IgD-negative memory B cell (primary cell): Measurements from ENCODE around the gene BCAS2. TPM values are rescaled to one million over a fixed set of nuclear protein-coding genes. Genes with fewer than 3 reads are reported as not detected.
A peak's percentile ranks its signal among the peaks of the same experiment; 100 is the strongest.
"Not testable (repeated sequence)": the region's sequence is repeated elsewhere in the genome, so short reads cannot be mapped to it uniquely, and the experiment has no call there.

Source experiments
- H3K27ac Mint-ChIP-seq, 3 donors: one replicate each; pipeline ENCODE4 v1.8.0; 2020 to 2022; ENCODE audit warnings: mild to moderate bottlenecking in 3 of 3, mixed read lengths in 3 of 3, moderate library complexity in 1 of 3
- H3K27me3 Mint-ChIP-seq: one replicate; pipeline ENCODE4 v1.8.0; 2021; ENCODE audit warnings: mixed read lengths
- H3K36me3 Mint-ChIP-seq: one replicate; pipeline ENCODE4 v1.8.0; 2020; ENCODE audit warnings: mild to moderate bottlenecking, mixed read lengths
- H3K4me1 Mint-ChIP-seq, 3 donors: one replicate each; pipeline ENCODE4 v1.8.0; 2020 to 2022; ENCODE audit warnings: mixed read lengths in 3 of 3, mild to moderate bottlenecking in 1 of 3
- H3K4me3 Mint-ChIP-seq, 4 donors: one replicate each; pipeline ENCODE4 v1.8.0; 2020 to 2022; ENCODE audit warnings: mild to moderate bottlenecking in 4 of 4, mixed read lengths in 4 of 4, moderate library complexity in 3 of 4
- H3K9me3 Mint-ChIP-seq, 3 donors: one replicate each; pipeline ENCODE4 v1.8.0; 2020 to 2021; ENCODE audit warnings: mixed read lengths in 3 of 3, mild to moderate bottlenecking in 1 of 3
- polyA plus RNA-seq: library from polyadenylated mRNA; unstranded; fragments of 300-500 nt; fragmentation: Illumina TruSeq; gene quantifications from one replicate; pipeline ENCODE4 v1.2.3, GENCODE V29; 2021

The BCAS2 gene
- polyA plus RNA-seq, 1 donor from 2014 or later, result 87.5 TPM

GRCh38 chr1:114586513-114587047 lies 5.2 kb upstream of the BCAS2 start:
- no peak overlapping the region for H3K4me3 Mint-ChIP-seq
- H3K27ac Mint-ChIP-seq, result no peak overlapping the region
- peaks cover 3 to 8% (median 4%) of the 10 kb centered on the region in 3 donors for H3K4me1 Mint-ChIP-seq
- no peaks in the 10 kb centered on the region for H3K27me3 Mint-ChIP-seq
- H3K9me3 Mint-ChIP-seq, result peaks cover 0 to 3% (median 0%) of the 10 kb centered on the region in 3 donors
- no peaks in the 10 kb centered on the region for H3K36me3 Mint-ChIP-seq

DNA sequence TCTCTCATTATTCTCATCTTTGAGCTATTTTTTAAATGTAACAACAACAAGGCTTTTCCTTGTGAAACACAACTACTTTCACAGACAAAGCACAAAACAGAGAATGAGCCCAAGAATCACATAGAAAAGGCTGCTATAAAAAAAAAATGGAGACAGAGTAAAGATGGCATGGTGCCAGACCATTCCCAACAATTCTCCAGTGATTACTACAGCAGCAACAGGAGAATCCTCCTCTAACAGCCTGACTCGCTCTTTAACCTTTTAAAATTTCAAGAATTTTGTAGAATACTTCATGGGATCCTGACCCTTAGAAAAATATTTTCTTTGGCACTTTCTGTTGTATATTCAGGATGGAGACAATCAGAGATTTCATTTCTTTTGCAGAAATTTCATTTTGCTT lies 3.8 kb upstream of the BCAS2 start:
- Mint-ChIP-seq H3K4me3 (no peak overlapping the region), H3K9me3 (peaks cover 0 to 3% (median 0%) of the 10 kb centered on the region in 3 donors), H3K27me3 (no peaks in the 10 kb centered on the region), H3K27ac (no peak overlapping the region), H3K36me3 (no peaks in the 10 kb centered on the region), H3K4me1 (peaks cover 8 to 11% (median 8%) of the 10 kb centered on the region in 3 donors)

DNA sequence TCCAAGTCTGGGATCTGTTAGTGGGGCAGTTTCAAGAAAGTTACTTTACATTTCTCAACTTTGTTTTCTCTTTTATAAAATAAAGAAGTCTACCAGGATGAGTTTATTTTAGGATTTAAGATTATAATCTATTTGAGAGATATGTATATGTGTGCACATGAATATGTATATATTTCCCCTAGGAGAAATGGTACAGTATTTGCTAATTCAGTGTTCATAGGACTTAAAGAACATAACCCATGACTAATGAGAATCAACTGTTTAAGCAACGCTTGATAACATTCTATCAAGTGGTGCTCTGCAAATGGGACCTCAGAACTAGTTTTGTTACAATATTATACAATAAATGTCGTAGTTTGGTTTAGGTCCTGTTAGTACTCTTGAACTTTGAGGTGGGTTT lies 7.0 kb downstream of the BCAS2 start:
- no peaks in the 10 kb centered on the region for H3K27me3 Mint-ChIP-seq
- peaks cover 10% of the 10 kb centered on the region for H3K36me3 Mint-ChIP-seq
- H3K4me1 Mint-ChIP-seq, result peaks cover 0 to 8% (median 7%) of the 10 kb centered on the region in 3 donors

GRCh38 chr1:114564141-114564540 lies 17.3 kb downstream of the BCAS2 start:
- H3K27me3 Mint-ChIP-seq, result no peaks in the 10 kb centered on the region
- H3K9me3 Mint-ChIP-seq, result peaks cover 0 to 4% (median 2%) of the 10 kb centered on the region in 3 donors
- peaks cover 12 to 22% (median 12%) of the 10 kb centered on the region in 3 donors for H3K4me1 Mint-ChIP-seq

More for the DNA sequence above, 7.0 kb downstream of the BCAS2 start:
- Mint-ChIP-seq H3K9me3 (no peaks in the 10 kb centered on the region), H3K27ac (no peak overlapping the region), H3K4me3 (no peak overlapping the region)

DNA sequence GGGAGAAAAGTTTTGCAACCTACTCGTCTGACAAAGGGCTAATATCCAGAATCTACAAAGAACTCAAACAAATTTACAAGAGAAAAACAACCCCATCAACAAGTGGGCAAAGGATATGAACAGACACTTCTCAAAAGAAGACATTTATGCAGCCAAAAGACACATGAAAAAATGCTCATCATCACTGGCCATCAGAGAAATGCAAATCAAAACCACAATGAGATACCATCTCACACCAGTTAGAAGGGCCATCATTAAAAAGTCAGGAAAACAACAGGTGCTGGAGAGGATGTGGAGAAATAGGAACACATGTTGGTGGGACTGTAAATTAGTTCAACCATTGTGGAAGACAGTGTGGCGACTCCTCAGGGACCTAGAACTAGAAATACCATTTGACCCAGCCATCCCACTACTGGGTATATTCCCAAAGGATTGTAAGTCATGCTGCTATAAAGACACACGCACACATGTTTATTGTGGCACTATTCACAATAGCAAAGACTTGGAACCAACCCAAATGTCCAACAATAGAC lies 18.4 kb downstream of the BCAS2 start:
- not testable (repeated sequence) for H3K4me3 Mint-ChIP-seq

More at GRCh38 chr1:114564141-114564540, 17.3 kb downstream of the BCAS2 start:
- H3K27ac Mint-ChIP-seq, result no peak overlapping the region
- H3K36me3 Mint-ChIP-seq, result peaks cover 16% of the 10 kb centered on the region
- no peak overlapping the region for H3K4me3 Mint-ChIP-seq

GRCh38 chr1:114561333-114561732 lies 20.1 kb downstream of the BCAS2 start:
- Mint-ChIP-seq H3K9me3 (peaks cover 0 to 4% (median 0%) of the 10 kb centered on the region in 3 donors), H3K4me1 (peaks cover 15 to 28% (median 18%) of the 10 kb centered on the region in 3 donors), H3K27ac (no peak overlapping the region), H3K4me3 (no peak overlapping the region), H3K27me3 (no peaks in the 10 kb centered on the region), H3K36me3 (peaks cover 7% of the 10 kb centered on the region)

More for the DNA sequence above, 18.4 kb downstream of the BCAS2 start:
- H3K36me3 Mint-ChIP-seq, result peaks cover 14% of the 10 kb centered on the region
- not testable (repeated sequence) for H3K27ac Mint-ChIP-seq, H3K9me3 Mint-ChIP-seq, H3K27me3 Mint-ChIP-seq
- peaks cover 15 to 28% (median 18%) of the 10 kb centered on the region in 3 donors for H3K4me1 Mint-ChIP-seq

- Mint-ChIP-seq H3K36me3 (no peaks in the 10 kb centered on the region), H3K9me3 (no peaks in the 10 kb centered on the region), H3K4me3 (no peak overlapping the region), H3K27me3 (no peaks in the 10 kb centered on the region), H3K4me1 (peaks cover 15 to 24% (median 18%) of the 10 kb centered on the region in 3 donors), H3K27ac (peak overlapping the region in 1 of 3 donors; percentile 72)
Measured at GRCh38 chr1:114559356-114559755, 22.1 kb downstream of the BCAS2 start.

GRCh38 chr1:114558544-114558943 lies 22.9 kb downstream of the BCAS2 start:
- Mint-ChIP-seq H3K27ac (no peak overlapping the region), H3K9me3 (no peaks in the 10 kb centered on the region), H3K27me3 (no peaks in the 10 kb centered on the region), H3K4me1 (peaks cover 15 to 24% (median 18%) of the 10 kb centered on the region in 3 donors), H3K36me3 (no peaks in the 10 kb centered on the region), H3K4me3 (no peak overlapping the region)

GRCh38 chr1:114554577-114554976 lies 26.8 kb downstream of the BCAS2 start:
- peaks cover 6 to 11% (median 9%) of the 10 kb centered on the region in 3 donors for H3K4me1 Mint-ChIP-seq
- H3K27ac Mint-ChIP-seq, result no peak overlapping the region
- no peaks in the 10 kb centered on the region for H3K36me3 Mint-ChIP-seq
- H3K9me3 Mint-ChIP-seq, result no peaks in the 10 kb centered on the region
- H3K27me3 Mint-ChIP-seq, result no peaks in the 10 kb centered on the region
- H3K4me3 Mint-ChIP-seq, result no peak overlapping the region

DNA sequence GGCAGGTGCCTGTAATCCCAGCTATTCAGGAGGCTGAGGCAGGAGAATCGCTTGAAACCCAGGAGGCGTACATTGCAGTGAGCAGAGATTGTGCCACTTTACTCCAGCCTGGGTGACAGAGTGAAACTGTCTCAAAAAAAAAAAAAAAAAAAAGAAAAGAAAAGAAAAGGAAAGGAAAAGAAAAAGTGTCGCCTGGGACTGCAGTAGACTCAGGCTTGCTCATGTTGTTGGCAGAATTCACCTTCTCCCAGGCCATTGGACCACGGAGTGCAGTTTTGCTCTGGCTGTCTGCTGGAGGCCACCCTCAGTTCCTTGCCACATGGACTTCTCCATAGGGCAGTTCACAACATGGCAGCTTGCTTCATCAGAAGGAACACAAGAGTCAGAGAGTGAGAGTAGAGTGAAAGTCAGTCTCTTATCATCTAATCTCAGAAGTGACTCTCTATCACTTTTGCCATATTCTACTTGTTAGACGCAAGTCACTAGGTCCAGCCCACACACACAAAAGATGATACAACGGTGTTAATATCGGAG lies 29.2 kb downstream of the BCAS2 start:
- Mint-ChIP-seq H3K27ac (no peak overlapping the region), H3K27me3 (no peaks in the 10 kb centered on the region), H3K4me3 (no peak overlapping the region), H3K4me1 (no peaks in the 10 kb centered on the region), H3K9me3 (no peaks in the 10 kb centered on the region), H3K36me3 (peaks cover 2% of the 10 kb centered on the region)

DNA sequence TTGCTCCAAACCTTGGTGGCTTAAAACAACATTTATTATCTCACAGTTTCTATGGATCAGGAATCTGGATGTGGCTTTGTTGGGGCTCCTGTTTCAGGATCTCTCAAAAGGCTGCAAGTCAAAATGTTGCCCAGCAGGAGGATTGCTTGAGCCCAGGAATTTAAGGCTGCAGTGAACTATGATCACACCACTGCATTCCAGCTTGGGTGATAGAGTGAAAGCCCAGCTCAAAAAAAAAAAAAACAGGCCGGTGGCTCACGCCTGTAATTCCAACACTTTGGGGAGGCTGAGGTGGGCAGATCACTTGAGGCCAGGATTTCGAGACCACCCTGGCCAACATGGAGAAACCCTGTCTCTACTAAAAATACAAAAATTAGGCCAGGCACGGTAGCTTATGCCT lies 30.0 kb downstream of the BCAS2 start:
- no peaks in the 10 kb centered on the region for H3K27me3 Mint-ChIP-seq
- peaks cover 4% of the 10 kb centered on the region for H3K36me3 Mint-ChIP-seq
- H3K4me3 Mint-ChIP-seq, result no peak overlapping the region
- peak overlapping the region in 1 of 3 donors; percentile 41 for H3K27ac Mint-ChIP-seq
- no peaks in the 10 kb centered on the region for H3K9me3 Mint-ChIP-seq
- H3K4me1 Mint-ChIP-seq, result no peaks in the 10 kb centered on the region

DNA sequence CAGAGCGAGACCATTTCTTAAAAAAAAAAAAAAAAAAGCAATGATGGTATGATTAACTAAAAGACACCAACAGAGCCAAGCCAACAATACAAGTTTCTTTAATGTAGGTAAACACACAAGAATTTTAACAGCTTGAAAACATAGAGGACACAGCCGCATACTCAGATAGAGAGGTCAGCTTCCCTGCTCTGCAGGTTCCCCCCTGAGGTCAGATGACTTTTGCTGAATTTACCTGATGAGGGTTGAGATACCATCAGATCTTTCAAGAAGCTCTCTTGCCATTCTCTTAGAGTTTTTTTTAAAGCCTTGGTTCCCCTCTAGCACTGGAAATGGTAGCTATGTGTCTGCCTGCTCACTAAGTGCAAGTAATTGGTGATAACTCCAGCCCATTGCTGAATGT lies 31.1 kb downstream of the BCAS2 start:
- H3K27me3 Mint-ChIP-seq, result no peaks in the 10 kb centered on the region
- H3K4me3 Mint-ChIP-seq, result no peak overlapping the region
- peaks cover 4% of the 10 kb centered on the region for H3K36me3 Mint-ChIP-seq
- H3K27ac Mint-ChIP-seq, result no peak overlapping the region
- no peaks in the 10 kb centered on the region for H3K9me3 Mint-ChIP-seq
- no peaks in the 10 kb centered on the region for H3K4me1 Mint-ChIP-seq

GRCh38 chr1:114549137-114549536 lies 32.3 kb downstream of the BCAS2 start:
- Mint-ChIP-seq H3K36me3 (peaks cover 4% of the 10 kb centered on the region), H3K27ac (no peak overlapping the region), H3K9me3 (no peaks in the 10 kb centered on the region), H3K4me3 (no peak overlapping the region), H3K27me3 (no peaks in the 10 kb centered on the region), H3K4me1 (no peaks in the 10 kb centered on the region)

- H3K4me3 Mint-ChIP-seq, result no peak overlapping the region
- no peaks in the 10 kb centered on the region for H3K9me3 Mint-ChIP-seq
- H3K27ac Mint-ChIP-seq, result no peak overlapping the region
Measured at GRCh38 chr1:114547076-114547475, 34.3 kb downstream of the BCAS2 start.

DNA sequence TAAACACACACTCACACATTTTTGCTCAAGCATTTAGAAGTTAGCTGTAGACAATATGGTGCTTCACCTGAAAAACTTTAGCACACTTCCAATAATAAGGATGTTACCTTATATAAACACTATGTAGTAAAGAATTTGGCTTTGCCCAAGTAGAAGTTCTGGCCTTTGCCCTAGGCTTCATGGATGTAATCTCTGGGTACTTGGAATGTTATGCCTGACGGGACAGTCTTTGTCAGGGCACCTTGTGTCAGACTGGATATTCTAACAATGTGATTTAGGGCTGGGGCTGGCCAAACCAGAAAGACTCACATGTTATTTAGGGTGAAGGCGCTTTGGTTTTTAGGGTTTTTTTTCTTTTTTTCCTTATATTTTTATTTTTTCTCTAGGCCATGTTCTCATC lies 35.6 kb downstream of the BCAS2 start:
- Mint-ChIP-seq H3K9me3 (no peaks in the 10 kb centered on the region), H3K36me3 (peaks cover 4% of the 10 kb centered on the region), H3K27me3 (no peaks in the 10 kb centered on the region), H3K4me1 (no peaks in the 10 kb centered on the region), H3K4me3 (no peak overlapping the region), H3K27ac (no peak overlapping the region)

More at GRCh38 chr1:114547076-114547475, 34.3 kb downstream of the BCAS2 start:
- peaks cover 4% of the 10 kb centered on the region for H3K36me3 Mint-ChIP-seq
- H3K27me3 Mint-ChIP-seq, result no peaks in the 10 kb centered on the region
- no peaks in the 10 kb centered on the region for H3K4me1 Mint-ChIP-seq

DNA sequence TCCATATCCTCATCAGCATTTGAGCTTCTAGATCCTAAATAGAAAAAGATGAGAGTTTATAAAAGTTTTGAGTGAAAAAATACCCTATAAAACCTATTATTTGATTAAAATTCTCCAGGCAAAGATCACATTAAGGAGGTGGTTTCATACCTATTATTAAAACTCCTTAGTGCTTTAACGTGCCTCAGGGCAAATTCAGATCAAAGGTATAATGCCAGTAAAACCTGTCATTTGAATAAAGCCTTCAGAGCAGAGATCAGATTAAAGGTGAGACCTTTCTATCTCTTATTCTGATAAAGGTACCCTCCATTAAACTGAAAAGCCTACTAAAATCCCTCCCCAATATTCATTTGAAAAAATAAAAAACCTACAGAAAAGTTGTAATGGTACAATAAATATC lies 36.1 kb downstream of the BCAS2 start:
- peaks cover 4% of the 10 kb centered on the region for H3K36me3 Mint-ChIP-seq
- no peaks in the 10 kb centered on the region for H3K4me1 Mint-ChIP-seq
- no peaks in the 10 kb centered on the region for H3K27me3 Mint-ChIP-seq
- no peak overlapping the region for H3K4me3 Mint-ChIP-seq
- no peaks in the 10 kb centered on the region for H3K9me3 Mint-ChIP-seq
- H3K27ac Mint-ChIP-seq, result no peak overlapping the region
